ENCODE measurements around the gene TTC6.

Gene TTC6

GRCh38 chr14:37573356-37573755 lies 22.1 kb upstream of the TTC6 start:
- Mint-ChIP-seq H3K4me1 (ENCODE audit: low read depth in 2 of 2) (no peaks in the 10 kb centered on the region), H3K27ac (no peak overlapping the region)
- ATAC-seq (replicated peaks), result no peak

GRCh38 chr14:37579274-37579673 lies 16.2 kb upstream of the TTC6 start:
- ATAC-seq (replicated peaks) (no peak), DNase-seq (no peak)
- H3K27me3 Mint-ChIP-seq, result no peaks in the 10 kb centered on the region
- H3K4me3 Mint-ChIP-seq, result no peak overlapping the region
- peaks cover 3 to 14% of the 10 kb centered on the region in 2 donors for H3K9me3 Mint-ChIP-seq
- H3K36me3 Mint-ChIP-seq (ENCODE audit: insufficient read depth), result no peaks in the 10 kb centered on the region
- H3K4me1 Mint-ChIP-seq (ENCODE audit: low read depth in 2 of 2), result no peaks in the 10 kb centered on the region
- H3K27ac Mint-ChIP-seq, result no peak overlapping the region

More at GRCh38 chr14:37573356-37573755, 22.1 kb upstream of the TTC6 start:
- Mint-ChIP-seq H3K9me3 (peaks cover 0 to 4% of the 10 kb centered on the region in 2 donors), H3K27me3 (no peaks in the 10 kb centered on the region), H3K4me3 (no peak overlapping the region), H3K36me3 (ENCODE audit: insufficient read depth) (no peaks in the 10 kb centered on the region)
- DNase-seq, result no peak

- ATAC-seq (replicated peaks), result no peak
- H3K9me3 Mint-ChIP-seq, result peaks cover 3 to 14% of the 10 kb centered on the region in 2 donors
- no peak overlapping the region for H3K27ac Mint-ChIP-seq
- H3K4me3 Mint-ChIP-seq, result no peak overlapping the region
- no peak for DNase-seq
- H3K36me3 Mint-ChIP-seq (ENCODE audit: insufficient read depth), result no peaks in the 10 kb centered on the region
- H3K4me1 Mint-ChIP-seq (ENCODE audit: low read depth in 2 of 2), result no peaks in the 10 kb centered on the region
- H3K27me3 Mint-ChIP-seq, result peaks cover 0 to 3% of the 10 kb centered on the region in 2 donors
These were observed 15.3 kb upstream of the TTC6 start for GRCh38 chr14:37580146-37580545.

GRCh38 chr14:37583358-37584210 lies 11.8 kb upstream of the TTC6 start:
- DNase-seq, result no peak
- Mint-ChIP-seq H3K27me3 (peaks cover 11 to 31% of the 10 kb centered on the region in 2 donors), H3K36me3 (ENCODE audit: insufficient read depth) (no peaks in the 10 kb centered on the region), H3K4me1 (ENCODE audit: low read depth in 2 of 2) (no peaks in the 10 kb centered on the region), H3K27ac (no peak overlapping the region), H3K4me3 (no peak overlapping the region), H3K9me3 (peaks cover 0 to 14% of the 10 kb centered on the region in 2 donors)
- ATAC-seq (replicated peaks), result no peak

GRCh38 chr14:37584211-37585100 lies 11.0 kb upstream of the TTC6 start:
- H3K4me1 Mint-ChIP-seq (ENCODE audit: low read depth in 2 of 2), result no peaks in the 10 kb centered on the region
- H3K36me3 Mint-ChIP-seq (ENCODE audit: insufficient read depth), result no peaks in the 10 kb centered on the region
- H3K27me3 Mint-ChIP-seq, result peaks cover 20 to 39% of the 10 kb centered on the region in 2 donors
- no peak overlapping the region for H3K27ac Mint-ChIP-seq
- DNase-seq, result no peak
- ATAC-seq (replicated peaks), result no peak
- H3K4me3 Mint-ChIP-seq, result no peak overlapping the region
- H3K9me3 Mint-ChIP-seq, result peaks cover 2 to 11% of the 10 kb centered on the region in 2 donors

GRCh38 chr14:37585101-37585511 lies 10.3 kb upstream of the TTC6 start:
- H3K27ac Mint-ChIP-seq, result no peak overlapping the region
- ATAC-seq (replicated peaks) (no peak), DNase-seq (no peak)
- H3K4me1 Mint-ChIP-seq (ENCODE audit: low read depth in 2 of 2), result no peaks in the 10 kb centered on the region
- H3K36me3 Mint-ChIP-seq (ENCODE audit: insufficient read depth), result no peaks in the 10 kb centered on the region
- H3K27me3 Mint-ChIP-seq, result peaks cover 24 to 39% of the 10 kb centered on the region in 2 donors
- H3K9me3 Mint-ChIP-seq, result peaks cover 2 to 5% of the 10 kb centered on the region in 2 donors
- no peak overlapping the region for H3K4me3 Mint-ChIP-seq

GRCh38 chr14:37585971-37586796 lies 9.2 kb upstream of the TTC6 start:
- H3K27me3 Mint-ChIP-seq, result peaks cover 35 to 49% of the 10 kb centered on the region in 2 donors
- H3K4me3 Mint-ChIP-seq, result no peak overlapping the region
- H3K9me3 Mint-ChIP-seq, result peaks cover 2 to 7% of the 10 kb centered on the region in 2 donors
- ATAC-seq (replicated peaks) (no peak), DNase-seq (no peak)
- H3K27ac Mint-ChIP-seq, result no peak overlapping the region
- no peaks in the 10 kb centered on the region for H3K36me3 Mint-ChIP-seq (ENCODE audit: insufficient read depth)
- H3K4me1 Mint-ChIP-seq (ENCODE audit: low read depth in 2 of 2), result no peaks in the 10 kb centered on the region

GRCh38 chr14:37586797-37587130 lies 8.7 kb upstream of the TTC6 start:
- Mint-ChIP-seq H3K4me1 (ENCODE audit: low read depth in 2 of 2) (no peaks in the 10 kb centered on the region), H3K36me3 (ENCODE audit: insufficient read depth) (no peaks in the 10 kb centered on the region), H3K4me3 (no peak overlapping the region), H3K27ac (no peak overlapping the region), H3K27me3 (peaks cover 39 to 55% of the 10 kb centered on the region in 2 donors), H3K9me3 (peaks cover 2 to 10% of the 10 kb centered on the region in 2 donors)
- ATAC-seq (replicated peaks) (no peak), DNase-seq (no peak)

- ATAC-seq (replicated peaks) (no peak), DNase-seq (no peak)
- Mint-ChIP-seq H3K9me3 (peaks cover 2 to 10% of the 10 kb centered on the region in 2 donors), H3K4me3 (no peak overlapping the region), H3K36me3 (ENCODE audit: insufficient read depth) (no peaks in the 10 kb centered on the region), H3K27me3 (peaks cover 40 to 60% of the 10 kb centered on the region in 2 donors), H3K27ac (no peak overlapping the region), H3K4me1 (ENCODE audit: low read depth in 2 of 2) (no peaks in the 10 kb centered on the region)
These were observed 8.2 kb upstream of the TTC6 start for GRCh38 chr14:37587131-37587803.

- Mint-ChIP-seq H3K4me1 (ENCODE audit: low read depth in 2 of 2) (no peaks in the 10 kb centered on the region), H3K27ac (no peak overlapping the region), H3K4me3 (no peak overlapping the region), H3K9me3 (peaks cover 4 to 10% of the 10 kb centered on the region in 2 donors), H3K36me3 (ENCODE audit: insufficient read depth) (no peaks in the 10 kb centered on the region), H3K27me3 (peaks cover 48 to 68% of the 10 kb centered on the region in 2 donors)
- DNase-seq (no peak), ATAC-seq (replicated peaks) (no peak)
These were observed 7.4 kb upstream of the TTC6 start for GRCh38 chr14:37587881-37588666.

GRCh38 chr14:37588667-37588955 lies 6.8 kb upstream of the TTC6 start:
- Mint-ChIP-seq H3K27me3 (peaks cover 52 to 73% of the 10 kb centered on the region in 2 donors), H3K27ac (no peak overlapping the region), H3K4me1 (ENCODE audit: low read depth in 2 of 2) (no peaks in the 10 kb centered on the region), H3K9me3 (peaks cover 4 to 10% of the 10 kb centered on the region in 2 donors), H3K4me3 (no peak overlapping the region), H3K36me3 (ENCODE audit: insufficient read depth) (no peaks in the 10 kb centered on the region)
- no peak for ATAC-seq (replicated peaks)
- no peak for DNase-seq

- Mint-ChIP-seq H3K9me3 (peaks cover 4 to 10% of the 10 kb centered on the region in 2 donors), H3K27me3 (peaks cover 57 to 79% of the 10 kb centered on the region in 2 donors), H3K4me3 (no peak overlapping the region), H3K4me1 (ENCODE audit: low read depth in 2 of 2) (peaks cover 0 to 1% of the 10 kb centered on the region in 2 donors), H3K36me3 (ENCODE audit: insufficient read depth) (no peaks in the 10 kb centered on the region), H3K27ac (no peak overlapping the region)
- no peak for DNase-seq
- ATAC-seq (replicated peaks), result no peak
These were observed 6.3 kb upstream of the TTC6 start for GRCh38 chr14:37588956-37589714.
